BLaER1 (cell line): ENCODE results near the gene ZBED1.

ENCODE experiments used
- H3K27ac ChIP-seq: shearing (Covaris generic); formaldehyde crosslinking; 2 replicates; pipeline ENCODE4 v1.8.1; 2022
- H3K27me3 ChIP-seq: shearing (Covaris generic); formaldehyde crosslinking; 2 replicates; pipeline ENCODE4 v1.8.1; 2022
- H3K36me3 ChIP-seq: shearing (Covaris generic); formaldehyde crosslinking; 2 replicates; pipeline ENCODE4 v1.8.1; 2022
- H3K4me1 ChIP-seq: shearing (Covaris generic); formaldehyde crosslinking; 2 replicates; pipeline ENCODE4 v1.8.1; 2022
- H3K4me2 ChIP-seq: shearing (Covaris generic); formaldehyde crosslinking; 2 replicates; pipeline ENCODE4 v1.8.1; 2022
- H3K4me3 ChIP-seq: shearing (Covaris generic); formaldehyde crosslinking; 2 replicates; pipeline ENCODE4 v1.8.1; 2022
- H3K9ac ChIP-seq: shearing (Covaris generic); formaldehyde crosslinking; 2 replicates; pipeline ENCODE4 v1.8.1; 2022
- H3K9me3 ChIP-seq: shearing (Covaris generic); formaldehyde crosslinking; 2 replicates; pipeline ENCODE4 v1.8.1; 2022
- H4K20me1 ChIP-seq: shearing (Covaris generic); formaldehyde crosslinking; 2 replicates; pipeline ENCODE4 v1.8.1; 2022
- Cebpa-rat ChIP-seq: shearing (Covaris generic); IDR thresholded peaks from 2 replicates; pipeline ENCODE4 v1.8.1; 2022

ZBED1 gene

GRCh38 chrX:2500803-2501558 is at the start of gene ZBED1, which contains the start of gene DHRSX:
ZBED1 (minus strand) TSS chrX:2500976; CDS start chrX:2490719, 10,257 bp downstream.
DHRSX (minus strand) TSS chrX:2500976; CDS start chrX:2500925, 51 bp downstream.
- Histone ChIP-seq H3K27me3 (no peaks in the 10 kb centered on the region), H3K4me2 (peak within 1 kb of the TSS; percentile 96), H4K20me1 (peaks cover 37% of the 10 kb centered on the region), H3K9ac (peak within 1 kb of the TSS; percentile 96), H3K9me3 (no peaks in the 10 kb centered on the region), H3K4me1 (peaks cover 46% of the 10 kb centered on the region), H3K27ac (peak within 1 kb of the TSS; percentile 97), H3K36me3 (peaks cover 5% of the 10 kb centered on the region), H3K4me3 (peak within 1 kb of the TSS; percentile 88)
- TF ChIP-seq Cebpa-rat, result no peak

DNA sequence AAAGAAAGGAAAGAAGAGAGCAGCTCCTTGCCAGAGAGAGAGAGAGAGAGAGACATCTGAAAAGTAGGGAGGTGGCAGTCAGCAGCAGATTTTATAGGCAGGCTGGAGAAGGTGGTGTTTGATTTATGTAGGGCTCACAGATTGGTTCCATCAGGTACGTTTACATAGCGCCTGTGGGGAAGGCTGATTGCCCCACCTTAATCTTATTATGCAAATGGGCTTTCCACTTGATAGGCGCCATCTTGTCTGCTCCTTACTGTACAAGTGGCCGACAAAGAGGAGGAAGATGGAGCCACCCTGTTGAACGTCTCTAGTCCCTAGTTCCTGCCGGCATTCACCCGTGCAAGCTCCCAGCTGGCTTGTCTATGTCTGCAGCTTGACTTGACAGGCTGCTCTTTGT is 49.1 kb upstream of the ZBED1 start:
- TF ChIP-seq Cebpa-rat, result no peak
- H3K4me2 ChIP-seq, result peak overlapping the region; percentile 83
- H4K20me1 ChIP-seq, result no peaks in the 10 kb centered on the region
- peaks cover 29% of the 10 kb centered on the region for H3K9me3 ChIP-seq
- H3K27ac ChIP-seq, result no peak overlapping the region
- H3K27me3 ChIP-seq, result no peaks in the 10 kb centered on the region
- H3K4me1 ChIP-seq, result peaks cover 52% of the 10 kb centered on the region
- no peak overlapping the region for H3K9ac ChIP-seq
- H3K36me3 ChIP-seq, result no peaks in the 10 kb centered on the region
- no peak overlapping the region for H3K4me3 ChIP-seq

DNA sequence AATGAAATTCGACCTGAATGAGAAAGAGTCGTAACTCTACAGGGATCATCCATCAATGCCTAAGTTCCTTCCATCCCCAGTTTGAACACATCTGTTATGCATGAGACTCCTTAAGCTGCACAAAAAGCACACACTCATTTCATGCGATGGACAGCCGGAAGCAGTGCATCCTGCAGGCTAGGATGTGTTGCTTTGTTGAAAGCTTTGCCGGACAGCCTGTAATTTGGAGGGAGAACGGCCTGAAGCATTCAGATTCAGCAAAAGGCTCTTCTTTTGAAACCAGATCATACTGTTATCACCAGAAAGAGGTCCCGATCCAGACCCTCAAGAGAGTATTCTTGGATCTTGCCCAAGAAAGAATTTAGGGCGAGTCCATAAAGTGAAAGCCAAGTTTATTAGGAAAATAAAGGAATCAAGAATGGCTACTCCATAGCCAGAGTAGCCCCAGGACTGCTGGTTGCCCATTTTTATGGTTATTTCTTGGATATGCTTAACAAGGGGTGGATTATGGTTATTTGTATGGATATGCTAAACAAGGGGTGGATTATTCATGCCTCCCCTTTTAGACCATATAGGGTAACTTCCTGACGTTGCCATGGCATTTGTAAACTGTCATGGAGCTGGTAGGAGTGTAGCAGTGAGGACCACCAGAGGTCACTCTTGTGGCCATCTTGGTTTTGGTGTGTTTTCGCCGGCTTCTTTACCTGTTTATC is 48.1 kb upstream of the ZBED1 start:
- Histone ChIP-seq H3K4me2 (no peak overlapping the region), H3K9ac (no peak overlapping the region), H4K20me1 (no peaks in the 10 kb centered on the region), H3K4me3 (no peak overlapping the region), H3K4me1 (peaks cover 44% of the 10 kb centered on the region), H3K27me3 (no peaks in the 10 kb centered on the region), H3K27ac (no peak overlapping the region), H3K36me3 (no peaks in the 10 kb centered on the region), H3K9me3 (peaks cover 20% of the 10 kb centered on the region)
- no peak for TF ChIP-seq Cebpa-rat

- no peaks in the 10 kb centered on the region for H4K20me1 ChIP-seq
- no peaks in the 10 kb centered on the region for H3K27me3 ChIP-seq
These were observed 47.0 kb upstream of the ZBED1 start for GRCh38 chrX:2547736-2548135.

DNA sequence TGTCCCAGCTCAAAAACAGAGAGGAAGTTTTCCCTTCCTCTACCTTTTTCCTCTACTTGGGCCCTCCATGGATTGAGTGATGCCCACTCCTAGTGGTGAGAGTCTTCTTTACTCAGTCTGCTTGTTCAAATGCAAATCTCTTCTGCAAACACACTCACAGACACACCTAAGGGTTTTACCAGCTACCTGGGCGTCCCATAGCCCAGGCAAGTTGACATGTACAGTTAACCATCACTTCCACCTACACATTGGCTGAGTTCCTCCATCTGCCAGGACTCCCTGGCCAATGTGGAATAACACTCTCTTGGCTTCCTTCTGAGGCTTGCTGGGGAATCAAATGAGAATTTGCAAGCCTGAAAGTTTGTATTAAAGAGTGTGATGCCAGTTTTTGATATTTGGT is 45.7 kb upstream of the ZBED1 start:
- Histone ChIP-seq H3K27ac (no peak overlapping the region), H3K27me3 (no peaks in the 10 kb centered on the region), H3K9ac (no peak overlapping the region), H3K4me2 (no peak overlapping the region), H3K9me3 (peaks cover 20% of the 10 kb centered on the region), H3K4me1 (peaks cover 24% of the 10 kb centered on the region), H3K36me3 (no peaks in the 10 kb centered on the region), H3K4me3 (no peak overlapping the region), H4K20me1 (no peaks in the 10 kb centered on the region)
- TF ChIP-seq Cebpa-rat, result no peak

More at GRCh38 chrX:2547736-2548135, 47.0 kb upstream of the ZBED1 start:
- peaks cover 20% of the 10 kb centered on the region for H3K9me3 ChIP-seq
- no peak overlapping the region for H3K9ac ChIP-seq
- H3K27ac ChIP-seq, result no peak overlapping the region
- H3K4me2 ChIP-seq, result no peak overlapping the region
- H3K36me3 ChIP-seq, result no peaks in the 10 kb centered on the region
- no peak overlapping the region for H3K4me3 ChIP-seq
- TF ChIP-seq Cebpa-rat, result no peak
- peaks cover 37% of the 10 kb centered on the region for H3K4me1 ChIP-seq

GRCh38 chrX:2545144-2545543 is 44.4 kb upstream of the ZBED1 start:
- no peak overlapping the region for H3K27ac ChIP-seq
- no peak for TF ChIP-seq Cebpa-rat
- no peaks in the 10 kb centered on the region for H4K20me1 ChIP-seq
- no peak overlapping the region for H3K4me3 ChIP-seq
- H3K36me3 ChIP-seq, result no peaks in the 10 kb centered on the region
- peaks cover 11% of the 10 kb centered on the region for H3K4me1 ChIP-seq
- no peak overlapping the region for H3K4me2 ChIP-seq
- peaks cover 20% of the 10 kb centered on the region for H3K9me3 ChIP-seq
- H3K27me3 ChIP-seq, result no peaks in the 10 kb centered on the region
- H3K9ac ChIP-seq, result no peak overlapping the region

- Histone ChIP-seq H3K27ac (no peak overlapping the region), H3K4me3 (no peak overlapping the region), H3K9ac (no peak overlapping the region), H3K27me3 (no peaks in the 10 kb centered on the region), H3K4me1 (0 out of 2 replicates have a peak, but pooled peaks cover 4% of the 10 kb centered on the region), H3K4me2 (0 out of 2 replicates have a peak overlapping the region, but pooled peaks have one; percentile 23), H4K20me1 (no peaks in the 10 kb centered on the region), H3K9me3 (peaks cover 20% of the 10 kb centered on the region), H3K36me3 (no peaks in the 10 kb centered on the region)
- TF ChIP-seq Cebpa-rat, result no peak
These were observed 42.2 kb upstream of the ZBED1 start for GRCh38 chrX:2542826-2543521.

GRCh38 chrX:2541603-2542002 is 40.8 kb upstream of the ZBED1 start:
- 0 out of 2 replicates have a peak, but pooled peaks cover 4% of the 10 kb centered on the region for H3K4me1 ChIP-seq
- H3K27me3 ChIP-seq, result no peaks in the 10 kb centered on the region
- H3K9ac ChIP-seq, result no peak overlapping the region
- no peak overlapping the region for H3K4me2 ChIP-seq
- TF ChIP-seq Cebpa-rat, result no peak
- no peak overlapping the region for H3K4me3 ChIP-seq
- H3K36me3 ChIP-seq, result no peaks in the 10 kb centered on the region
- H3K27ac ChIP-seq, result no peak overlapping the region
- H3K9me3 ChIP-seq, result peaks cover 15% of the 10 kb centered on the region
- H4K20me1 ChIP-seq, result no peaks in the 10 kb centered on the region

DNA sequence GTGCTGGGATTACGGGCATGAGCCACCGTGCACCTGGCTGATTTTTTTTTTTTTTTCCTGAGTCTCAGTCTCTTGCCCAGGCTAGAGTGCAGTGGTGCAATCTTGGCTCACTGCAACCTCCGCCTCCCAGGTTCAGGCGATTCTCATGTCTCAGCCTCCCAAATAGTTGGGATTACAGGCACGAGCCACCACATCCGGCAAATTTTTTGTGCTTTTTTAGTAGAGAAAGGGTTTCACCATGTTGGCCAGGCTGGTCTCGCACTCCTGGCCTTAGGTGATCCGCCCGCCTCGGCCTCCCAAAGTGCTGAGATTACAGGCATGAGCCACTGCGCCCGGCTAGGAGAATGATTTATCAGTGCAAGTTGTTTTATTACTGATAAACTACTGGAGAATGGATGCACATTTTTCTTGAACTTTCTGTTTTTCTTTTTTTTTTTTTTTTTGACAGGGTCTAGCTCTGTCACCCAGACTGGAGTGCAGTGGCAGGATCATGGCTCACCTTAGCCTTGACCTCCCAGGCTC is 39.7 kb upstream of the ZBED1 start:
- no peak overlapping the region for H3K4me3 ChIP-seq
- TF ChIP-seq Cebpa-rat, result no peak
- no peak overlapping the region for H3K27ac ChIP-seq
- no peaks in the 10 kb centered on the region for H3K27me3 ChIP-seq
- H3K4me2 ChIP-seq, result no peak overlapping the region
- 0 out of 2 replicates have a peak, but pooled peaks cover 4% of the 10 kb centered on the region for H3K4me1 ChIP-seq
- H3K9ac ChIP-seq, result no peak overlapping the region
- H3K36me3 ChIP-seq, result no peaks in the 10 kb centered on the region
- no peaks in the 10 kb centered on the region for H4K20me1 ChIP-seq
- H3K9me3 ChIP-seq, result peaks cover 4% of the 10 kb centered on the region; the same call in 1 of the 2 replicates
